GM21528 (cell line): ENCODE measurements around the gene GATAD2A.
A peak's percentile ranks its signal among the peaks of the same experiment; 100 is the strongest.

Source experiments
- ATAC-seq: cut with Tn5 transposase; IDR thresholded peaks from one replicate; pipeline ENCODE4 v1.9.1; 2021; ENCODE audit warnings: mild to moderate bottlenecking, moderate library complexity; ENCODE audit not compliant: unreplicated experiment, low FRiP score

The GATAD2A gene

DNA sequence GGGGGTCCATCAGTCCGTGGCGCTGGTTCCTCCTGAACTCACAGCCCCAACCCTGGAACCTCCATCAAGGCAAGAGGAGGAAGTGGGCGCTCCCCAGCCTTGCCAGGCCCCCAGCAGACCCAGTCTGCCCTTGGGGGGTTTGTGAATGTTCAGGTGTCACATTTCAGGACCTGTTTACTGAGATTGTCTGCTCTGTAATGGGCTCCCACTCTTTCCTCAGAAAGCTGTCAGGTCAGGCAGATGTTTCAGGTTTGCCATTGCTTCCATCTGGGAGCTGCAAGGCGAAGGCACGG, 80.5 kb downstream of the GATAD2A start:
- no peak for ATAC-seq

DNA sequence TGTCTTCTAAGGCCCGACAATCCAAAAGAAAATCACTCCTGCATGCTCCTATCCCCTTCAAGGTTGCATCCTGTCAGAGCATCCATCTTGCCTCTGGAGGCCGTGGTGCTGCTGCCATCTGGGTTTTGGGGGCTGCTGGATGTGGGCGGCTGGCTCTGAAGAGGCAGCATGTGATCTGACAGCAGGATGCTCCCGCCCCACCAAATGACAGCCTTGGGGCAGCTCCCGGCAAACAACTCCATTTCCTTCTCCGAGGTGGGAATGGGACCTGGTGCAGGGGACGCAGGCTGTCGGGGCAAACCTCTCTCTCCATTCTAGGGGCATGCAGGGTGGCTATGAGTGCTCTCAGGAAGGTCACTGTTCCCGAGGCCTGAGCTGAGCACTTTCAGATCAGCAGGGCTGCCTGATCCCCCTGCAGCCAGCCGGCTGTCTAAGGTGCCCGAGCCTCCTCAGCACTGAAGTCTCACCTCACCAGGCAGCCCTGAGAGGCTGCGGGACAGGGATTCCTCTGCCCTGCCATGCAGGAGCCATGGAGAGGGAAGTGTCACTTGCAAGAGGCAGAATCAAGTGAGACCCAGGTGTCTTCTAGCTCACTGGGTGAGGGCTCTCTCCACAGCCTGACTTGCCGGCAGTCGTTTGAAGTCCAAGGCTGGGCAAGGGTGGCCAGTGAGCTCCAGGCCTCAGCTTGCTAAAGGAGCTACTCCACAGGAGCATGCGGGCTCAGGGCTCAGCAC, 81.0 kb downstream of the GATAD2A start:
- no peak for ATAC-seq

DNA sequence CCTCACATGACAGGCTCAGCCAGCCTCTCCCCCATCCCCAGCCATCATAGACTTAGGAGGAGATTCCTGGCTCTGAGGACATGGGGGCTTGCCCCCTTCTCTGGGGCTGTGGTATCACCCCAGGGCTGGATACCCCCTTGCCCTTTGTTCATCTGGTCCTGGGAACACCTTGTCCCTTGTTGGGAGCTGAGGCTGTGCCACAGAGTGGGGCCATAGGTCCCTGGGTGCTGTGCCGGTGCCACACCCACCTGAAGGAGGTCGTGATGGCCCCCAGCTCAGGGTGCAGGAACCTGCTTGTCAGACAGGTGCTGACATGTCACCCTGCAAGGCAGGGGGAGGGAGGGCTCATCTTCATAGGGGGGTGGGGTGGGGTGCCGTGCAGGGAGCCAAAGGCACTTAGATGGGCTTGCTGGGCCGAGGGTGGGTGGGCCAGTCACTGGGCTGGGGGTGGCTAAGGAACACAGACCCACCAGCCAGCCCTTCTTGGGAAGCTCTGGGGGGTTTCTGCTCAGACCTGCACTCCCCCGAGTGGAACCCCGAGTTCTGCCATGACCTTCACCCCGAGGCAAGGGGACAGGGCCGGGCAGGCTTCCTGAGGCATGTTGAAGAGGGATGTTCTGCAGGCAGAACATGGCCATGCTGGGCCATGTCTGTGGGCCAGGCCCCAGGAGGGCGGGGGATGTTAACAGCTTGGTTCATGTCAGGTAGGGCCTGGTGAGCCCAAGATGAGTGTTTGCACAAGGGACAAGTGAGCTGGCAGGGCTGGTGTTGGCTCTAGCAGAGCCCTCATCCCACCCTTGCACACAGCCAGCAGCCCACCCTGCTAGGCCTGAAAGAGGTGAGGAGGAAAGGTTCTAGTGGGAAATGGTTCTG, 81.8 kb downstream of the GATAD2A start:
- no peak for ATAC-seq

DNA sequence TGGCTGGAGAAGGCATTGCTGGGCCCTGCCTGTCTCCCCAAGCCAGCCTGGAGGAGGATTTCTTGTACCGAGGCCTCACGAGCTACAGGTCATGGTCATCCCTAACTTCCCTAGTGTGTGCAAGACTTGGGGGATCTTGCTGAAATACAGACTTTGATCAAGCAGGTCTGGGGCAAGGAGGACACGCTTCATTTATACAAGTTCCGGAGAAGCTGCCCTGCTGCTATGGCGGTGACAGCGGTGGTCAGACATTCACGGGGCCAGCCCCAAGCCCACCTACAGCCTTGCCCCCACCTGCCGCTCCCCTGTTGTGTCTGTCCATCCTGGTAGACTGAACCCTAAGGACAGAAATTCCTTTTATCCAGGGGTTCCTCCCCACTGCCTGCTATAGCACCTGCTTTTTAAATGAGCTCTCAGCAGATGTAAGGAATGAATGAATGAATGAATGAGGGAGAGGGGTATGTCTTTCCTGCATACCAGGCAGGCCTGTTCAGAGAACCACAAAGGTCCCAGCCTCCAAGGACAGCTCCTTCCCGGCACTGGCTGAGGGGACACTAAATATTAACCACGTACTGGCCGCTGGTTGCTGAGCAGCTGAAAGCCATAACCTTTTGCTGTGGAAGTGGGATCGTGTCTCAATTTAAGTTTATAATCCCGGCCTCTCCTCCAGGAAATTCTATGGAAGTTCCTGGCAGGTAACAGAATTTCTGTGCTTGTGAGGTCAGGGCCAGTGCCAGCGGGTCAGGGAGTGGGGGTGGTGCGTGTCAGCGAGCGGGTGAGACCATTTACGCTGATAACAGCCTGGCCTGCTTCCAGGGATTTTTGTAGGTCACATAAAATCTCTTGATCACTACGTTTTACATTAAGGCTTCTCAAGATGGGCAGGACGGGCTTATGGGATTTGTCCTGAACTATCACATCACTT, 82.7 kb downstream of the GATAD2A start:
- no peak for ATAC-seq

DNA sequence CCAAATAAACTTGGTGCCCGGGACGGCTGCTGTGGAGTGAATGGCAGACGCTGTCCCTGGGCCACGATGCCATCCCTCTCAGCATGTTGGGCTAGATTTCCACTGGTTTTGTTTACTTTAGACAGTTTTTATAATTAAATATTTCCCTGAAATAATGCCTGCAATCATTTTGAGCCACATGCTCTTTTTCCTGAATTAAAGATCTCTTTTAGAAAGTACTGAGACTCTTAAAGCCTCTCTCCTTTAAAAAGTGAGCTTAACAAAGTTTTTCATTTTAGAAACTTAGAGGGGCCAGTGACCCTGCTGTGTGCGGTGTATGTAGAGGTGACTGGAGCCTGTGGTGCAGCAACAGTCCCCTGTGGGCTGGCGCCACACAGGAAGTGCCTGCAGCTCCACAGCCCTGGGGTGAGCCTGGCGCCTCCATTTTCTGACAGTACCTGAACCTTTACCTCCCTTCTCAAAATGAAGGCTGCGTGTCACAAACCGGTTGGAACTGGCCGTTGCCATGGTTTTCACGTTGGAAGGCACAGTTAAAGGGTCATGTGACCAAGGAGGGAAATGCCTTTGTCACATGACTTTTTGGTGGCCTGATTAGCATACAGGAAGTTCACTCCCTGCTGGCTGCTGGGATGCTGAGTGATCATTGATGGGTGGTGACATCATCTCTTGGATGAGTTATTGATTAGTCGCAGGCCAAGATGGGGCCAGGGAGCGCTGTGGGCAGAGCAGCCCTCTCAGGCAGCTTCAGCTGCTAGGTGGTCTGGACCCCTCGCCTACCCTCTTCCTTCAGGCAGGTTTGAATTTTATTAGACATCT, 83.6 kb downstream of the GATAD2A start:
- no peak for ATAC-seq

DNA sequence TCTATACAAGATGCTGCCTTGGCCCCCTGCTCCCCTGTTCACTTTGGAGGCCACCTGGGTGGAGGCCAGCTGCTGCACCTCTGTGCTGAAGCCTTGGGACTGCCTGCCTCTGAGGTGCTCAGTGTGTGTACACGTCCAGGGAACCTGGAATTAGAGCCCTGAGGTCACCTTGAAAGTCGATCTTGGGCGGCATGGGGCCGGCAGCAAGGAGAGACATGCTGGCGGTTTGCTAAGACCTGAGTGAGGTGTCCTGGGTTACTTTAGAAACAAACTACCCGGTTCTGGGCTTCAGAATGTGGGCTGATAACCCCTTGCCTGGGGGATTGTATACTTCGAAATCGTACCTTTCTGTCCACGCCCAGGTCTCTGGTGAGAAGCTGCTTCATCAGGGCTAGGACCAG, 84.3 kb downstream of the GATAD2A start:
- no peak for ATAC-seq

DNA sequence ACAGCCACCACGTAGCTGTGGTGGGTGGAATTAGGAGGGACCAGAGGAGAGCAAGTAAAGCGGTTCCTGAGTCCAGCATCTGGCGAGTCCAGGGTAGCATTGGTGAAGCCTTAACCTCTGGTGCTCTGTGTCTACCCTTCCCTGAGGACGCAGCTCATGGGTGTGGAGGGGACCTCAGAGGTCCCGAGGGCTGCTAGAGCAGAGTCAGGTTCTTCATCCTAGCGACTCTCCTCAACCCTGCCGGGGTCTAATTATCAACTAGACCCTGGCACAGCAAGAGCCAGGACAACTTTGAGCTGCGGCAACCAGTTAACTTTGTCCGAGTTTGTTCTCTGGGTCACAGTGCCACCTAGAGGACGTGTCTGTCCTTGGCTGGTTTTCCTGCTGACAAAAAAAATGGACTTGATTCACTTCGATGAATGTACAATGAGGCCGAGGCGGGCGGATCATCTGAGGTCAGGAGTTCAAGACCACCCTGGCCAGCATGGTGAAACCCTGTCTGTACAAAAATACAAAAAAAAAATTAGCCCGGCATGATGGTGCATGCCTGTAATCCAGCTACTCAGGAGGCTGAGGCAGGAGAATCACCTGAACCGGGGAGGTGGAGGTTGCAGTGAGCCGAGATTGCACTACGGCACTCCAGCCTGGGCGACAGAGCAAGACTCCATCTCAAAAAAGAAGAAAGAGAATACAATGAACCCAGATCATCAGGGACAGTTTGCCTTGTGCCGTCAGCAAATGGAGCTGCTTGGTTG, 84.9 kb downstream of the GATAD2A start:
- ATAC-seq: peak; percentile 42

DNA sequence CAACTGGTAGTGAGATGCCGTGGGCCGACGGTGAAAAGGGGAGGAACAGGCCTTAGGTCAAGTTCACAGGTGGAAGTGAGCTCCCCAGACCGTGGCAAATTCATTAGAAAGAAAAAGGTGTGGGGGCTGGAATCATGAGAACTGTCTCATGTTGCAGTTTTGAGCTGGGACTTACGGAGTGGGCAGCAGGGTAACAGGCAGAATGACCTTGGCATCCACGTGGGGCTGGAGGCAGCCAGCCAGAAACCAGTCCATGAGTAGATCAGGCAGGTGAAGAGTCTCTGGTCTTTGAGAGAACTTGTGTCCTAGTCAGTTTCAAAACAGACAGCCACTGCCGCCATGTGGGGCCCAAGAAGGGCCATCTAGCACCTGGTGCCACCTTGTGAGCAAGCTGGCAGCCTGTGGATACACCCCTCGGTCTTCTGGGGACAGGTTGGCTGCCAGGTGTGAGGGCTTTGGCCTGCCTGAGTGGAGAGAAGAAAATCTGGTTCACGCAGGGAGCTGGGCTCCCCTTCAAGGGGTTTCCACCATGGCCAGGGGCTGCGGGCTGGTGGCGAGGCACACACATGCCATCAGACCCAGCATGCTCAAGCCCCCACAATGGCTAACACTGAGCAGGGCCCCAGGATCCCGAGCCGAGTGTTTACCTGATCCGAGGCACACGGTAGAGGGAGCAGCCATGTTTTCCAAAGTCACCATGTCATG, 86.0 kb downstream of the GATAD2A start:
- no peak for ATAC-seq

DNA sequence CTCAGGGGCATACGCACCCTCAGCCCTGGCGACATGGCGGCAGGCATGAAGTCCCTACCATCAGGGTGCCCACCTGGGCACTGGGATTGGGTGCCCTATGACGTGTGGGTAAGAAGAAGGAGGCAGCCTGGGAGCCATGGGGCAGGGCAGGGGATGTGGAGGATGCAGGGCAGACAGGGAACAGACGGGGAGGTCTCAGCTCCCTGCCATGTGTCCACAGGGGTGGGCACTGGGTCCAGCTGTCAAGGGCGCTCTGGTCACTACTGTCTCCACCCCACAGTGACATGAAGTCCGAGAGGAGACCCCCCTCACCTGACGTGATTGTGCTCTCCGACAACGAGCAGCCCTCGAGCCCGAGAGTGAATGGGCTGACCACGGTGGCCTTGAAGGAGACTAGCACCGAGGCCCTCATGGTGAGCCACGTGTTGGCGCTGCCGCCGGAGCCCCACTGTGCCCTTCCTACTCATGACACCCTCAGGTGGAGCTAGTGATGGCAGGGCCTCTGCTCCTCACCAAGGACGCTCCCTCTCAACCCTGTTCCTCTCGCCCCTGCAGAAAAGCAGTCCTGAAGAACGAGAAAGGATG, 86.6 kb downstream of the GATAD2A start:
- no peak for ATAC-seq

DNA sequence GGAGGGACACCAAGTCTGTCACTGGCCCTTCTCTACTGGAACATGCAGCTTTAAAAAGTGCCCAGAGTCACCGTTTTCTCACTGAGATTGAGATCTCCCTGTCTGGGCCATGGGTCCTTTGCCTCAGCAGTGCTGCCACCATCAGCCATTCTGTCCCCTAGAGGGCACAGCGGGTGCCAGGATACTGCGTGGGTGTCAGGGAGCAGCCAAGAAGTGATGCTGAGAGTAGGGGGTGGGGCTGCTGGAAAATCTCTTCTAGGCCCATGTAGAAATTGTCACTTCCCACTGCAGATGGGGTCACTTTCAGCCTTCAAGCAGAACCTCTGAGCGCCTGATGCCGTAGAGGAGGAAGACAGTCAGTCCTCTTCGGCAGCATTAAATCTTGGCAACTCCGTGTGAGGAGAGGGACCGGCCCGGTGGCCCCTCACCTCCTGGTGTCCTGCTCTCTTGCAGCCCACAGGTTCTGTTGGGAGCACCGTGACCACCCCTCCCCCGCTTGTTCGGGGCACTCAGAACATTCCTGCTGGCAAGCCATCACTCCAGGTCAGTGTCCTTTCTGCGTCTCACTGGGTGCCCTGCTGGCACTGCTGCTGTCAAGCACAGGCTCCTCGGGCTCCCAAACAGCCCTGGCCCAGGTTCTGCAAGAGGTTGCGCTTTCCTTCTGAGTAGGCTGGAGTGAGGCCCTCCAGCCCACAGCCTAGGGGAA, 88.5 kb downstream of the GATAD2A start:
- ATAC-seq: no peak

DNA sequence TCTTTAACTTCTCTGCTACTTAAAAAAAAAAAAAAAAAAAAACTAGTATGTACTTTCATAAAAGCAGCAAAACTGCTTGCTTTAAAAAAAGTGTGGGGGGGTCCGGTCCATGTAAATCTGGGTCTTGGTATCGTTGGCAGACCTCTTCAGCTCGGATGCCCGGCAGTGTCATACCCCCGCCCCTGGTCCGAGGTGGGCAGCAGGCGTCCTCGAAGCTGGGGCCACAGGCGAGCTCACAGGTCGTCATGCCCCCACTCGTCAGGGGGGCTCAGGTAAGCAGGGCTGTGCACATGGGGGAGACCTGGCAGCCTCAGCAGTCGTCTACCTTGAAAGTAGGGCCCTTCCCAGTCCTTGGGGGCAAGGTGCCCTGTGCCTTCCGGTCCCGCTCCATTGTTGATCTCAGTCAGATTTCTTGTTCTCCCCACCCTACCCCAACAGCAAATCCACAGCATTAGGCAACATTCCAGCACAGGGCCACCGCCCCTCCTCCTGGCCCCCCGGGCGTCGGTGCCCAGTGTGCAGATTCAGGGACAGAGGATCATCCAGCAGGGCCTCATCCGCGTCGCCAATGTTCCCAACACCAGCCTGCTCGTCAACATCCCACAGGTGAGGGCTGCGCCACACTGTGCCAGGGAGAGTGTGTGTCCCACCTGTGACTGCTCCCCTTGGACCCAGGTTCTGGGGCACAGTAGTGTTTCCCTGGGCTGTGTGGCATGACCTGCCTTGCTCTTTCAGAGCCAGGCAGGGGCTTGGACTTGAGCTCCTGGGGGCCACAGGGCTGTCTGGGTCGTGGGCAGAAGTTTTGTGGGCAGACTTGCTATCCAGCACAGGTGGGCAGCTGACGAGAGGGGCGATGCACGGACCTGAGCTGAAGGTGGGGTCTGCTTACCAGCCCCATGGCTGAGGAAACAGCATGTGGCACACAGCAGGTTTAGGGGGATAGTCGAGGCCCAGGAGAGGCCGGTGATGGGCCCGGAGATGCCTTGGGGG, 90.4 kb downstream of the GATAD2A start:
- no peak for ATAC-seq

DNA sequence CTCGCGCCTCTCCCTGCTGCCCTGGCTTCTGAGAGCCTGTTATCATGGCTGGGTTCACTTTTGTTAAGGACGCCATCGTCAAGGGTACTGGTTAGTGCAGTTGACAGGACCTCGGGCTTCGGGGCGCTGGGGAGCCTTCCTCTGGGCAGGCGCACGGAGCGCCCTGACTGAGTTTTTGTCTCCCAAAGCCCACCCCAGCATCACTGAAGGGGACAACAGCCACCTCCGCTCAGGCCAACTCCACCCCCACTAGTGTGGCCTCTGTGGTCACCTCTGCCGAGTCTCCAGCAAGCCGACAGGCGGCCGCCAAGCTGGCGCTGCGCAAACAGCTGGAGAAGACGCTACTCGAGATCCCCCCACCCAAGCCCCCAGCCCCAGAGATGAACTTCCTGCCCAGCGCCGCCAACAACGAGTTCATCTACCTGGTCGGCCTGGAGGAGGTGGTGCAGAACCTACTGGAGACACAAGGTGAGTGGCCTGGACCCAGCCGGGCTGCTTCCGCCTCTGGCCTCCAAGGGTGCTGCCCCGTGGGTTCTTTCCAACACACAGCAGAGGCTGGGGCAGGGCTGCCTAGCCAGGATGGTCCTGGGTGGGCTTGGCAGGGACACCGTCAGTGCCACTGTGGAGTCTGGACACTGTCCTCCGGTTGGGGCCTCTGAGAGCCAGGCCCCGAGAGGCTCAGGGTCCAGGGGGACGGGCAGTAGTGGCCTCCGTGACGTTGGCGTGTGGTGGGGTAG, 92.9 kb downstream of the GATAD2A start:
- ATAC-seq: no peak

DNA sequence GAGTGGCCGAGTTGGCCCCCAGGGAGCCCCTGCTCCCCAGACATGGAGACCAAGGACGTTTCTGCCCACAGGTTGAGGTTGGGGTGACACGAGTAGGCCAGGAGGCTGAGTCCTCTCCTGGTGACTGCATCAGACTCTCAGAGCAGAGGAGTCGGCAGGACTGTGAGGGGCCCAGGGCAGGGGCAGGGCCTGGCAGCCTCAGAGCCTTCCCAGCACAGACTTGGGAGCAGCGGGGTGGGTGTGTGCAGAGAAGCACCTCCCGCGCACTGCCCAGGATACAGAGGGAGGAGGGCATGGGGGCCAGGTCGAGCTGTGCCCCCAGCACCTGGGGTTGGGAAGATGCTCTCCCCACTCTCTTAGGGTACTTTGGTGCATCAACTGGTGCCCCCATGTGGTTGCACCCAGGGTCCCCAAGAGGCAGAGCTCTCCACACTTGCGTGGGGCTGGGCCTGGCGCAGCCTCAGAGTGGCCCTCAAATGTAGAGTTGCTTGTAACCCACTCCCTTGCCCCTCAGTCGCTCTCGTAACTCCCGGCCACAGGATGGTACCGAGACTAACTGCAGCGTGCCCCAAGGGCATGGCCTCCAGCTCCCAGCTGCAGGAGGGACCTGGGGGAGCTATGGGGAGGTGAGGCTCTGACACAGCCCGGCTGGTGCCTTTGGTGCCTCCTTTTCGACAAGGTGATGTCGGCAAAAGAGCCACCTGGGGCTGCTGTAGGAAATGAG, 94.0 kb downstream of the GATAD2A start:
- ATAC-seq: no peak

DNA sequence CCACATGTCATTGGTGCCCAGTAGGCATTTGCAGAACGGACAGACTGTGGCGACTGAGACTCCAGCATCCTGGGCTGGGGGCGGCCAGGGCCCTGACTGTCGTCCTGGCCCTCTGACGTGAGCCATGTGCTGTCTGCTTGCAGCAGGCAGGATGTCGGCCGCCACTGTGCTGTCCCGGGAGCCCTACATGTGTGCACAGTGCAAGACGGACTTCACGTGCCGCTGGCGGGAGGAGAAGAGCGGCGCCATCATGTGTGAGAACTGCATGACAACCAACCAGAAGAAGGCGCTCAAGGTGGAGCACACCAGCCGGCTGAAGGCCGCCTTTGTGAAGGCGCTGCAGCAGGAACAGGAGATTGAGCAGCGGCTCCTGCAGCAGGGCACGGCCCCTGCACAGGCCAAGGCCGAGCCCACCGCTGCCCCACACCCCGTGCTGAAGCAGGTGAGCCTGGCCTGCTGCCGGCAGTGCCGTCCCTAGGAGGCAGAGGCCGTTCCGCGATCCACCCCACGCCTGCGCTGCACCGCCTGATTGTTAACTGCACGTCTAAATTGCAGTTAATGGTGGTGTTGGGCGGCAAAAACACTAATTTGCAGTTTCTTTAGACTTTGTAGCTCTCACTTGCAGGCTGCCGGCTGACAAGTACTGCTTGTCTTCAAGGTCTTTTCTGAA, 95.6 kb downstream of the GATAD2A start:
- no peak for ATAC-seq

DNA sequence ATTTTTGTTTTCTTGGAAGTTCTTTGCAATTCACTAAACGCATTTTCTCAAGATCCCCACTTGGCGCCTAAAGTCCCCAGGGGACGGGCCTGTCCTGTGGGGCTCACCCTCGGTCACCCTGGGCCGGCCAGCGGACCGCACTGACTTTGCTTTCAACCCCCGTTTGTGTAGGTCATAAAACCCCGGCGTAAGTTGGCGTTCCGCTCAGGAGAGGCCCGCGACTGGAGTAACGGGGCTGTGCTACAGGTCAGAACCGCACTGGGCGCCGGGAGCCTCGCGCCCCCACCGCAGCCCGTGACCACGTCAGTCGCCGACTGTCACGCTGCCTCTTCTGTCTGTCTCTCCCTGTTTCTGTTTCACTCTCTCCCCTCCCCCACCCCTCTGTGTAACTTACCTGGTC, 96.3 kb downstream of the GATAD2A start:
- ATAC-seq: no peak
